GM19467 (cell line): ENCODE results near the gene RHOH.
"Not testable (repeated sequence)": the region's sequence is repeated elsewhere in the genome, so short reads cannot be mapped to it uniquely, and the experiment has no call there.

Experiments
- ATAC-seq: cut with Tn5 transposase; IDR thresholded peaks from one replicate; pipeline ENCODE4 v1.9.1; 2021; ENCODE audit warnings: mild to moderate bottlenecking, moderate library complexity; ENCODE audit not compliant: unreplicated experiment

The RHOH gene

DNA sequence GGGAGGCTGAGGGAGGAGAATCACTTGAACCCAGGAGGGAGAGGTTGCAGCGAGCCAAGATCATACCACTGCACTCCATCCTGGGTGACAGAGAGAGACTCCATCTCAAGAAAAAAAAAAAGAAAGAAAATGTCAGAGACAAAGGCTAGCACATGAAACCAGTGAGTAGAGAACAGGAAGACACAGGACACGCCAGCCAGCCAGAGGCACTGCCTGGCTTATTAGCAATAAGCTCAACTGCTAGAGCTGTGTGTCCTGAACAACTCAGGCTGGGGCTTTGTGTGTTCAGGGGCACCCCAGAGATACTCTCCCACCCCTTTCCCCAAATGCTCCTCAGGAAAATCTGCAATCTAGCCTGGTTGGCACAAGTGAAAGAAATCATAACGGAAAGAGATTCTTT, 60.0 kb downstream of the RHOH start:
- ATAC-seq = no peak

DNA sequence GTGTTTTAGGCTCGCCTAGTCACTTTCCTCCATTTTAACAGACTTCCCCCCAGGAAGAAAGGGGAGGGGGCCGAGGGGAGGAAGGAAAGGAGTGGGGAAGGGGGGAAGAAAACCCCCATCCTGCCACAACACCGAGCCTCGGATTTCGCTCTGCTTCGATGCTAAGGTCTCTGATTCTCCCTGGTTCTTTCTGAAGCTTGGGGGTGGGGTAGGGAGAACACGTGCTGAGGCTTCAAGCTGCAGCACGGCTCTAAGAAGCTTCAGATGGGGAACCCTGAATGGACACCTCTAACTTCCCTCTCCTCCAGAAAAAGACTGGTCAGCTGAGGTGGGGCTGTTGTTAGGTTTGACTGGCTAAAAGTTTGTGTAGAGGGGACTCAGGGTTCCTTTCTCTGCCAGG, 61.8 kb downstream of the RHOH start:
- no peak for ATAC-seq

DNA sequence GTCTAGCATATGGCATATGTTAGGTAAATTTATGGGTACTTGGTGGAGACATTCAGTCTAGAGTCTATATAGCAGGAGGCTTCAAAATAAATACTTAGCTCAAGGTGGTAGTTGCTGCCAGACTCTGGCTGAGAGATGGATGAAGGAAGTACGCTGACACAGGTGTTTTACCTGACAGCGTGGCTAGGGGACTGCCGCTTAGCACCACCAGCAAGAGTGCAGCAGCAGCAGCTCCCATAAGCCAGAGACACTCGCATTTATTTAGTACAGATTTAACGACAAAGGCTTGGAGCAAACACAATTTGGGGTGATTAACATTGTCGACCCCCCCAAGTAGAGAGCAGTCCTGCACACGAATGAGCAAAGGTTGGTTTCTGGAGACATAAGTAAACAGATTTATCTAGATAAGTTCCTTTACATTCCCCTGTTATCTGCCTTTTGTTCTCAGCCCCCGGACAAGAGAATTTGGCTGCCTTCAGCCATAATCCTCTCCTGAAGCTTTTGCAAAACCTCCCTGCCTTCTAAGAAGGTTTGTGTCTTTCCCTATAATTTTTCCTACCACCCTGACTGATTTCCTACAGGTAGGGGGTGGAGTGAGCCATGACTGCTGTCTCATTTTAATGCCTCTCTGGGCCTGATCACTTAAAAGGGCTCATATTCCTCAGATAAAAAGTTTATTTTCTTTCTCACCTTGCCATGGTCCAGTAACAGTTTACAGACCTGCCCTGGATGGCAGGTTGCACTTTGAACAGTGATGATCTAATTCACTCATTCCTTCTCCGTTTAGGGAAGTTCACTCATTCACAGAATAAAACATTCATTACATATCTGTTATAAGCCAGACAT, 64.6 kb downstream of the RHOH start:
- no peak for ATAC-seq

DNA sequence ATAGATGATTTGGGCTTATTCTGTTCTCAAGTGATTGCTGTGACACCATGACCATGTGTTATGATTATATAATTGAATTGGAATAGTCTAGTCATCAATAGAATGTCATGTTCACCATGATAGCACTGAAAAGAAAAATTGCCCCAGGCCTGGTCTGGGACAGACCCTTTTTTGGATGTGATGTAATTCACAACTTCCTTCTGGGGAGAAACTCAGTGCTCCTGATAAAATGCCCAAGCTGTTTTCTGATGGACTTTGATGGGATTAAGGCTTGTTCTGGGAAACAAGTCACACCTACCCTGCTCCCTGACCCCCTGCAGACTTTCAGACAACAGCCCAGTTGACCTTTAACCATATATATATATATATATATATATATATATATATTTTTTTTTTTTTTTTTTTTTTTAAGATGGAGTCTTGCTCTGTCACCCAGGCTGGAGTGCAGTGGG, 65.3 kb downstream of the RHOH start:
- no peak for ATAC-seq

DNA sequence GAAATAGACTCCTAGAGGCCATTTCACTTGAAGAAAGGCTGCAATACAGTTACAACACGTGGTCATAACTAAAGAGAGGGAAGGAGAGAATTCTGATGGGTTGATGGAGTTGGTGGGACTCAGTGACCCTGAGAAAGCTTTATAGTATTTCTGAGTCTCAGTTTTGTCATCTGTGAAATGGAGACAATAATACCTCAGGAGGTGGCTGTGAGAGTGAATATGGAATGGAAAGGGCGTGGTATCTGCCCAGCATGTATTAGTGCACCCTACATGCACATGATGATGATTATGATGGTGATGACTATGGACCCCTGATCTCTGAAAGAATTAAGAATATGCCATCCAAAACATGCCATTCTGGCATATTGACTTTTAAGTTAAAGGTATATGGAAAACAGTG, 66.0 kb downstream of the RHOH start:
- no peak for ATAC-seq

DNA sequence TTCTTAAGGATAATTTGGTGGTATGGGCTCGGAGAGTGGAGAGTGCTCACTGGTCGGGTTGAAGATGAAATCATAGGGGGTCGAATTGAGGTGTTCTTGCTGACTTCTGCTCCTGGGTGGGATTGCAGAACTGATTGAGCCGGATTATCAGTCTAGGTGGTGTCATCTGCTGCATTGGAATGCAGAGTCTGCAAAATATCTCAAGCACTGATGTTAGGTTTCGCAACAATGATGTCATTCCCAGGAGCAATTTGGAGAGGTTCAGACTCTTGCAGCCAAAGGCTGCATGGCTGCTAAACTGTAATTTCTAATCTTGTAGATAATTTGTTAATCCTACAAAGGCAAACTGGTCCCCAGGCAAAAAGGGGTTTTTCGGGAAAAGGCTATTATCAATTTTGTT, 67.7 kb downstream of the RHOH start:
- no peak for ATAC-seq

DNA sequence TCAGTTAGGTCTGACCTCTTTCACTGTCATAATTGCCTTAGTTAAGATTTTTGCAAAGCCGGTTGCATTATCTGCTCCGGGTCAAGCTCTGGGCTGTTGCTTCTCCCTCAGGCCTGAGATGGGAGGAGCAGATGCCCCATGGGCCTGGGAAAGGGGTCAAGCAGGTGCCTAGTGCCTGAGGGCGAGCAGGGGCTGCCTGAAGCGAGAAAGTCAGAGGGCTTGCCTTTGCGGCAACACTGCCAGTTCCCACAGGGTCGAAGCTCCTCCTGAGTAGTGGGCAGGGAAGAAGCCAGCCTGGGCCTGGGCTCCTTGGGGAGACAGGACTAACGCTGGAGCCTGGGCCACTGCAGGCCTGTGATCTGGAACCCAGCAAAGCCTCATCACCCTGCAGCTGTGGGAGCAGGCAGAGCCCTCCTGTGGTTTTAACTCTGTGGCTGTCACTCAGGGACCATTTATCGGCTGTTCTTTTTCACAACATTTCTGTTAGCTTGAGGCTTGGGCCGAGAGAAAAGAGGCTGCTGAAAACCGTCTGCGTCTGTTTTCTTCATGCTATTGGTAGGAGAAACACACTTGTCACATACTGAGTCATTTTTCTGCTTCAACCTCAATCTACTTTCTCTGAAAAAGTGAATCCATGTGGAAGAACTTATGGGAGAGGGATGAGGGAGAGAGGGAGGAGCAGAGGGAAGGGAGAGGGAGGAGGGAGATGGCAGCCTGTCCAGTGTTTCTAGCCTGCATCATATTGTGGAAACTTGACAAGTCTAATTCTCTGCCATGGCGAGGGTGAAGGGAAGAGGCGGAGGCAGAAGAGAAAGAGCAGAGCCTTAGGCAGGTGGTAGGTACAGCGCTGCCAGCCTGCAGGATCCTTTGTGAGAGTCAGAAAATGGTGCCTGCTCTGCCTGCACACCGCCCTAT, 68.4 kb downstream of the RHOH start:
- ATAC-seq = no peak

DNA sequence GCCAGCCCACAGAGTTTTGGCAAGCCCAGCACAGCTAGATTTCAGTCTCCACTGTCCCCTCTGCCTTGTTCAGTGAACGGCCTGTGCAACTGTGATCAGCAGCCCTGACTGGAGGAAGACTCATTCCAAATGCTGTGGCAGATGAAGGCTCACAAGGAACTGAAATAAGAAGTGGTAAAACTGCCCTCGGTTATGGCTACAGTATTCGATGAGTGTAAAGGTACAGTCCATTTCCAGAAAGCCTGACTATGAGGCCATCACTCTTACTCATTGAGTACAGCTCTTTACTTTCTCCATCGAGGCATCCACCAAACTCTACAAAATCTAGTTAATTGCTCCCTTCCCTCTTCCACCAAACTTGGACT, 69.1 kb downstream of the RHOH start:
- no peak for ATAC-seq

DNA sequence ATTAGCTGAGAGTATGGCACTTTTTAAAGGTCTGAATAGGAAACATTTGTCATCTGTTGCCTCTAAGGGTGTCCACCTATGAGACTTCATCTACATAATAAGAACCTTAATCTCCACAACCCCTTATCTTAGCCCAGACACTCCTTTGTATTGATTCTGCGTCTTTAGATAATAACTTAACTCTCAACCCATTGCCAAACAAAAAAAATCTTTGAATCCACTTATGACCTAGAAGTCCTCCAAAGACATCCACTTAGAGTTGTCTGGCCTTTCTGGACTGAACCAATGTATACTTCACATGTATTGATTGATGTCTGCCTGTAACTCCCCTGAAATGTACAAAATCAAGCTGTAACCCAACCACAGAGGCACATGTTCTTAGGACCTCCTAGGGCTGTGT, 72.3 kb downstream of the RHOH start:
- no peak for ATAC-seq

DNA sequence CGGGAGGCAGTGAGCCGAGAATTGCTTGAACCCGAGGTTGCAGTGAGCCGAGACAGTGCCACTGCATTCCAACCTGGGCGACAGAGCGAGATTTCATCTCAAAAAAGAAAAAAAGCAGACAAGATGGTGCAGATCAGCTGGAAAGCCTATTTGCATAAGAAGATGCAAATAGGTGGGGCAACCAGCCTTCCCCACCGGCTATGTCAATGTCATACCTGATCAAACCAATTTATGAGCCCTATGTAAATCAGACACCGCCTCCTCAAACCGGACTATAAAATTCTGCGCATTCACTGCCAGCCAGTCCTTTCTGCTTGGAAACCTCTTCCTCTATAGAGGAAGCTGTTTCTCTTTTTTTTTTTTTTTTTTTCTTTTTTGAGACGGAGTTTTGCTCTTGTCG, 73.8 kb downstream of the RHOH start:
- no peak for ATAC-seq

DNA sequence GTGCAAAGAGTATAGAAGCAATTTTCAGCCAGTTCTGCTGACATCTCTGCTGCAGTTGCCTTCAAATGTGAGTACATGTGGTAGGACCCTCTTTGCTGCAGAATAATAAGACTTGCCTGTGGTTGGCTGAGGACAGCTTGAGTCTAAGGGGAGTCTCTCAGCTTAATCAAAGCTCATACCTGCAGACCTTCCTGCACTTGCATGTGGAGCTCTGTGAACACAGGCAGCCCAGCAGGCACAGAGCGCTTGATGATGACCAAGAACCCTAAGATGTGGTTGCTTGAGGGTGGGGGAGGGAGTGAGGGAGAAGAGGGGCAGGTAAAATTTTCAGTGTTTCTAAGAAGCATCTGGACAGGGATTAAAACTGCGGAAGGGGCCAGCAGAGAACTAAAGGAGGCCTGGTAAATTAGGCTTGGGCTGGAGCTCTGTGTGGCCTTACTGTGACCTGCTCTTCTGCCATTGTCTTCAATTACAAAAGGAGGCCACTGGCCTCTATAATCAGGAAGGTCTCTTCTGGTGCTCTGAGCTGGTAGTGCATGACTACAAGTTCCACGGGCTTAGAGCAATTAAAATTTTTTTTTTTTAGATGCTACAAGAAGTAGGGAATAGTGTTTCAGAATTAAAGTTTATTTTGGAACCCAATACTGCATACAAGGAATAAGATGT, 78.4 kb downstream of the RHOH start:
- no peak for ATAC-seq

DNA sequence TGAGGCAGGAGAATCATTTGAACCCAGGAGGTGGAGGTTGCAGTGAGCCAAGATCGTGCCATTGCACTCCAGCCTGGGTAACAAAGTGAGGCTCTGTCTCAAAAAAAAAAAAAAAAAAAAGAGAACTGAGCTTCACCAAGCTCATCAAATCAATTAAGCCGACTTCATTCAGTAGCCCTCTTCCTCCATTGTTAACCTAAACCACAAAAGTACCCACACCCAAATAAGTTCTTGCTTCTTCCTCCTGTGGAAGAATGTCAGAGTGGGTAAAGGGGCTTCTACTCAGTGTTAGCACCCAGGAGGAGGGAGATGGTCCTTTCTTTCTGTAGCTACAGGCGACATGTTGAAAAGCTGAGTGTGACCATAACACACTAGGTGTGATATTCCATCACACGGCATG, 79.7 kb downstream of the RHOH start:
- ATAC-seq = no peak

DNA sequence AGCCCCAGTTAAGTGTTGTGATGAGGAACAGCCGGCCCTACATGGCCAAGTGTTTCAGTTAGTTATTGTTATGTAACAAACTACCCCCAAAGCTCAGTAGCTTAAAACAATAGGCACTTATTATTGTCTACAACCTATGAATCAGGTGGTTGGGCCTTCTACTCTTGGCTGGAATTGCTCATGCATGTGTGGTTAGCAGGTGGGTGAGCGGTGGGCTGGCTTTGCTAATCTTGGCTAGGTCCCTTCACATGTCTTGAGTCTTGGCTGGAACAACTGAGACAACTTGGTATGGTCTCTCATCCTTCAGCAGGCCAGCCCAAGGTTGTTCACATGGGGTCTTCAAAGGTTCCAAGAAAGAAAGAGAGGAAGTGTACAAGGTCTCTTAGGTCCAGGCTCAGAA, 83.8 kb downstream of the RHOH start:
- no peak for ATAC-seq

DNA sequence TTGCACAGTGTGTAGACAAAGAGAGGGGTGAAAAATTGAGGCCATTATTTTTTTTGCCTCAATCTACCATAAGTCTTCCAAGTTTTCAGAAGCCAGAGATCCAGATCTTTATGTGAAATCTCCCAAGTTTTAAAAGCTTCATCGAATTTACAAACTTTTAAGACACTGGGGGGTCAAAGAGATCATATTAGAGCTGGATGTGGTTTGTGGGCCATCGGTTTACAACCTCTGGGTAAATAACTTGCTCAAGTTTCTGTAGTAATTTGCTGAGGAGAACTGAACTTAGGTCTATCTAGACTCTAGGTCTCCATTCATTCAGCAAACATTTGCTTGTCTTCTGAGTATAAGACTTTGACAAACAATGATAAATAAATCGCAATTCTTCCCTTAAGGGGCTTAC, 84.3 kb downstream of the RHOH start:
- no peak for ATAC-seq

DNA sequence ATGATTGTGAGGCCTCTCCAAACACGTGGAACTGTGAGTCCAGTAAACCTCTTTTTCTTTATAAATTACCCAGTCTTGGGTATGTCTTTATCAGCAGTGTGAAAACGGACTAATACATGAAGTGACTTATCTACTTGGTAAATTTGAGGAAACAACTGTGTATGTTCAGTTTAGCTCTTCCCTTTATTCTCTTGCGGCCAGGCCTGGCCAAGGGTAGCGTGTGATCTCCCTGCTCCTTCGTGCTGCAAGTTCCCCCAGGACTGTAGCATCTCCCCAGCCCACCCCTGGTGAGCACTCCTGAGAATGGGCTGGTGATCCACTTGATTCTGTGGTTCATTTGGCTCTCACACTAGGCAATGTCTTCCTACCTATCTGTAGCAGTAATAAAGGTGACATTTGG, 85.1 kb downstream of the RHOH start:
- no peak for ATAC-seq

DNA sequence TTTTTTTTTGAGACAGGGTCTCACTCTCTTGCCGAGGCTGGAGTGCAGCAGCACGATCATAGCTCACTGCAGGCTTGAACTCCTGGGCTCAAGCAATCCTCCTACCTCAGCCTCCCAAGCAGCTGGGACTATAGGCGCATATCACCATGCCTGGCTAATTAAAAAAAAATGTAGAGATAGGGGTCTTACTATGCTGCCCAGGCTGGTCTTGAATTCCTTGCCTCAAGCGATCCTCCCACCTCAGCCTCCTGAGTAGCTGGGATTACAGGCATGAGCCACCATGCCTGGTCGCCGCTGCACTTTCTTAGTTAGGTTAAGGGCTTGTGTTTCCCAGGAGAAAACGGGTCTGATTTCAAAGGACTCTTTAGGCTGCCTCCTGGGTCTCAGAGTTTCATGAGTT, 86.0 kb downstream of the RHOH start:
- ATAC-seq = not testable (repeated sequence)

DNA sequence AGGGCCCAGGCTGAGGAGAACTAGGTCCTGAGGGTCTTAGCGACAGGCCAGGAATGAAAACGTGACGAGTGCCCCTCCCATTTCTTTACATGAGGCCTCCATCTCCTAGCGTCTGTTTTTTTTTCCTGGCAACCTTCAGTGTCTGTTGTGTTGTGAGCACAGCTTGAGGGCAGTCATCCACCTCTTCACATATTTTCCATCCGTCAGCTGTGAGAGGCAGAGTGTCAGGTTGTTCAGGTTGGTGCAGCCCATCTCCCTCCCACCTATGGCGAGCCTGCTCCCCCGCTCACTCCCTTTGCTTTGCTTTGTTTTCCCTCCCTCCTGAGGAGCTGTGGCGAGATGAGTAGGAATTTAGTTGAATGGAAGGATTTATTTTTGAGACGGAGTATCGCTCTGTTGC, 86.6 kb downstream of the RHOH start:
- no peak for ATAC-seq

DNA sequence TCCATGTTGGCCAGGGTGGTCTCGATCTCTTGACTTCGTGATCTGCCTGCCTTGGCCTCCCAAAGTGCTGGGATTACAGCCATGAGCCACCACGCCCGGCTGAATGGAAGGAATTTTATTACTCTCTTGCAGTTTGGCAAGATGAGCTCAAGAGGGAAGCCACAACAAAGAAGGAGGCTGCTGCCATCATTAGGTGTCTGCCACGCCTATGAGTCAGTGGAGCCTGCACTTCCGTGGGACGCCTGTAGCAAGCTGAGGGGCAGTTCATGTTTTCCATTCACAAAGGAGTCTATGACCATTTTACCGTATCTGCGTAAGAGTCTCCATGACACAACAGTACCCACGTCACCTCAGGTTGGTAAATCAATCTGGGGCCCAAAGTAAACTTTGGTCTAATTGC, 87.1 kb downstream of the RHOH start:
- ATAC-seq = no peak

DNA sequence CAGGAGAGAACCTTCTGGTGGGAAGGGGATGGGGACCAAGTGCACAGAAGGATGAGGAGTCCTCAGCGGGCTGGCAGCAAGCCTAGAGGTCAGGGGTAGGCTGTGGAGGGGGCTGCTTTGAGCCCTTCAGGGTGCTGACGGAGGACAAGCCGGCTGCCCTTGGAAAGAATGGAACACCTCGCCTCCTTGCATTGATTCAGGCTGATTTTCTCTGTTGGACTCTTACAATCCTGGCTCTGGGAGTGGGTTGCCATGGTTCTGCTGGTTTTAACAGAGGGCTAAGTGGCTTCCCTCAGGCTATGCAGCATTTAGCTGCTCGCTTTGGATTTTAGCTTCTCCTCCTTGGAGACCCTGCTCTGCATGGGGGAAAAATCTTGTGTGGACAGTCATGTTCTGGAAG, 88.9 kb downstream of the RHOH start:
- ATAC-seq = no peak

DNA sequence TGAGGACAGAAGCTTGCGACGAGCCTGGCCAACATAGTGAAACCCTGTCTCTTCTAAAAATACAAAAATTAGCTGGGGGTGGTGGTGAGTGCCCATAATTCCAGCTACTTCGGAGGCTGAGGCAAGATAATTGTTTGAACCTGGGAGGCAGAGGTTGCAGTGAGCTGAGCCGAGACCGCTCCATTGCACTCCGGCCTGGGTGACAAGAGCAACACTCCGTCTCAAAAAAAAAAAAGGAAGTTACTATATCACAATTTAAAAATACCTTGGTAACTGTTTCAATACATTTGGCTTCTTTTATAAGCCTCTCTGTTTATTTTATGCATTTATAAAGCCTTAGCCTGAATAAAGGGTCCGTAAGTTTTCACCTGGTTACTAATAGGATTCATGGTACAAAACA, 91.7 kb downstream of the RHOH start:
- ATAC-seq = no peak

DNA sequence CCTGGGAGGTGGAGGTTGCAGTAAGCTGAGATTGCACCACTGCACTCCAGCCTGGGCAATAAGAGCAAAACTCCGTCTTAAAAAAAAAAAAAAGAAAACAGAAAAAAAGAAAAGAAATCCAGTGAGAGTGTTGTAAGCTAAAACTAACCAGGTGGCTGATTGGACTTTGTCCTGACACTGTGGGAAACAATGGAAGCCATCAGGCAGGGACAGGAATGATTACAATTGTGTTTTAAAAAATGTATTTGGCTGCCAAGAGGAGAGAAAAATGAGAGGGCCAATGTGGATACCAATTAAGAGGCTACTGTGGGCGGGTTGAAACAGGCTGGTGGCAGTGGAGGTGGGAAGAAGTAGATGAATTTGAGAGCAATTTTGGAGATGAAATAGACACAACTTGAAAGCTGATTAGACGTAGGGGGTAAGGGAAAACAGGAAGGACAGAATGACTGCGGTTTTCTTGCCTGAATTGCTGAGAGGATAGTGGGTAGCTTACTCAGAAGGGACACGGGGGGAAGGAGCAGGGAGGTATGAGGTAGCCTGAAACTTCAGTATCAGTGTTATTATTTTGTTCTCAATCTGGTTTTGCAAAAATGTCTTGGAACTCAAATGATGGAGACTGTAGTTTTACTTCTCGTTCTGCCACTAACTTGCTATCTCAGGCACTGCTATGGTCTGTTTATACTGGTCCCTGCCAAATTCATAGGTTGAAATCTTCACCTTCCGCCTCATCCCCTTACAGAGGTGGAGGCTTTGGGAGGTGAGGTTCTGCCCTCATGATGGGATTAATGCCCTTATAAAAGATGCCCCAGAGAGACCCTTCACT, 92.7 kb downstream of the RHOH start:
- no peak for ATAC-seq
